ENCODE measurements around the gene TMEM39A.

The TMEM39A gene

GRCh38 chr3:119494597-119494996 lies 31.2 kb upstream of the TMEM39A start:
- Histone ChIP-seq H3K27me3 (ENCODE audit: control insufficient read depth in 1 of 2, insufficient read depth in 2 of 2, low read length in 2 of 2) (no peaks in the 10 kb centered on the region), H3K4me1 (ENCODE audit: control insufficient read depth in 1 of 2, insufficient read depth in 2 of 2, low read length in 2 of 2) (peaks cover 9 to 14% of the 10 kb centered on the region in 2 donors), H3K9me3 (ENCODE audit: control insufficient read depth in 1 of 2, low read length in 2 of 2) (no peaks in the 10 kb centered on the region), H3K4me3 (ENCODE audit: low read depth in 1 of 2, low read length in 2 of 2) (no peak overlapping the region), H3K9ac (ENCODE audit: low read depth in 1 of 2, low read length in 2 of 2) (no peak overlapping the region), H3K36me3 (ENCODE audit: control insufficient read depth in 1 of 2, insufficient read depth in 2 of 2, low read length in 2 of 2) (peaks cover 6% of the 10 kb centered on the region in 2 donors), H3K27ac (ENCODE audit: low read depth, low read length) (no peak overlapping the region)

DNA sequence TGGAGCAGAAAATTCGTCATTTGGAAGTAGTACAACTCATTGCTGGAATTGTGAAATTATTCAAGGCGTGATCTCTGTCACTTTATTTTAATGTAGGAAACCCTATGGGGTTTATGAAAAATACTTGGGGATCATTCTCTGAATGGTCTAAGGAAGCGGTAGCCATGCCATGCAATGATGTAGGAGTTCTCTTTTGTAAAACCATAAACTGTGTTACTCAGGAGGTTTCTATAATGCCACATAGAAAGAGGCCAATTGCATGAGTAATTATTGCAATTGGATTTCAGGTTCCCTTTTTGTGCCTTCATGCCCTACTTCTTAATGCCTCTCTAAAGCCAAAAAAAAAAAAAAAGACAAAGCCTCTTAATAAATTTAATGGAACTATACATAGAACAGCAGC lies 29.4 kb upstream of the TMEM39A start:
- H3K27me3 ChIP-seq (ENCODE audit: control insufficient read depth in 1 of 2, insufficient read depth in 2 of 2, low read length in 2 of 2), result no peaks in the 10 kb centered on the region
- H3K36me3 ChIP-seq (ENCODE audit: control insufficient read depth in 1 of 2, insufficient read depth in 2 of 2, low read length in 2 of 2), result peaks cover 6 to 14% of the 10 kb centered on the region in 2 donors
- no peak overlapping the region for H3K9ac ChIP-seq (ENCODE audit: low read depth in 1 of 2, low read length in 2 of 2)
- no peak overlapping the region for H3K4me3 ChIP-seq (ENCODE audit: low read depth in 1 of 2, low read length in 2 of 2)
- no peaks in the 10 kb centered on the region for H3K9me3 ChIP-seq (ENCODE audit: control insufficient read depth in 1 of 2, low read length in 2 of 2)
- H3K4me1 ChIP-seq (ENCODE audit: control insufficient read depth in 1 of 2, insufficient read depth in 2 of 2, low read length in 2 of 2), result peaks cover 6 to 8% of the 10 kb centered on the region in 2 donors
- H3K27ac ChIP-seq (ENCODE audit: low read depth, low read length), result no peak overlapping the region

DNA sequence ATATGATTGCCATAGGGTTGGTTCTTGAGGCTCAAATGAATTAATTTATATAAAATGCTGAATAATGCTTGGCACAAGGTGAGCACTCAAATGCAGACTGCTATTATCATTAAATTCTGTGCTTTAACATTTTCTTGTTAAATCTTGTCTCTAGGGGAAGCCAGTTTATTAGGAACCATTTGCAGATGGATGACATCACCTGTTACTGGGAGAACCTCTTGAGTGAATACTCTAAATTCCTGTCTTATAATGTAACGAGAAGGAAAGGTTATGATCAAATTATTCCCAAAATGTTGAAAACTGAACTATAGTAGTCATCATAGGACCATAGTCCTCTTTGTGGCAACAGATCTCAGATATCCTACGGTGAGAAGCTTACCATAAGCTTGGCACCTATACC lies 28.7 kb upstream of the TMEM39A start:
- no peak overlapping the region for H3K9ac ChIP-seq (ENCODE audit: low read depth in 1 of 2, low read length in 2 of 2)
- no peaks in the 10 kb centered on the region for H3K9me3 ChIP-seq (ENCODE audit: control insufficient read depth in 1 of 2, low read length in 2 of 2)
- no peak overlapping the region for H3K4me3 ChIP-seq (ENCODE audit: low read depth in 1 of 2, low read length in 2 of 2)
- peaks cover under 1 to 1% of the 10 kb centered on the region in 2 donors for H3K4me1 ChIP-seq (ENCODE audit: control insufficient read depth in 1 of 2, insufficient read depth in 2 of 2, low read length in 2 of 2)
- H3K27me3 ChIP-seq (ENCODE audit: control insufficient read depth in 1 of 2, insufficient read depth in 2 of 2, low read length in 2 of 2), result no peaks in the 10 kb centered on the region
- H3K36me3 ChIP-seq (ENCODE audit: control insufficient read depth in 1 of 2, insufficient read depth in 2 of 2, low read length in 2 of 2), result peaks cover 6 to 15% of the 10 kb centered on the region in 2 donors
- no peak overlapping the region for H3K27ac ChIP-seq (ENCODE audit: low read depth, low read length)

GRCh38 chr3:119490153-119490552 lies 26.7 kb upstream of the TMEM39A start:
- H3K36me3 ChIP-seq (ENCODE audit: control insufficient read depth in 1 of 2, insufficient read depth in 2 of 2, low read length in 2 of 2), result peaks cover 24 to 33% of the 10 kb centered on the region in 2 donors
- no peaks in the 10 kb centered on the region for H3K27me3 ChIP-seq (ENCODE audit: control insufficient read depth in 1 of 2, insufficient read depth in 2 of 2, low read length in 2 of 2)
- H3K9me3 ChIP-seq (ENCODE audit: control insufficient read depth in 1 of 2, low read length in 2 of 2), result no peaks in the 10 kb centered on the region
- no peaks in the 10 kb centered on the region for H3K4me1 ChIP-seq (ENCODE audit: control insufficient read depth in 1 of 2, insufficient read depth in 2 of 2, low read length in 2 of 2)
- no peak overlapping the region for H3K27ac ChIP-seq (ENCODE audit: low read depth, low read length)
- H3K4me3 ChIP-seq (ENCODE audit: low read depth in 1 of 2, low read length in 2 of 2), result no peak overlapping the region
- no peak overlapping the region for H3K9ac ChIP-seq (ENCODE audit: low read depth in 1 of 2, low read length in 2 of 2)

GRCh38 chr3:119485563-119485962 lies 22.1 kb upstream of the TMEM39A start:
- H3K9me3 ChIP-seq (ENCODE audit: control insufficient read depth in 1 of 2, low read length in 2 of 2), result no peaks in the 10 kb centered on the region
- no peak overlapping the region for H3K9ac ChIP-seq (ENCODE audit: low read depth in 1 of 2, low read length in 2 of 2)
- no peak overlapping the region for H3K4me3 ChIP-seq (ENCODE audit: low read depth in 1 of 2, low read length in 2 of 2)
- no peaks in the 10 kb centered on the region for H3K27me3 ChIP-seq (ENCODE audit: control insufficient read depth in 1 of 2, insufficient read depth in 2 of 2, low read length in 2 of 2)
- H3K27ac ChIP-seq (ENCODE audit: low read depth, low read length), result no peak overlapping the region
- peaks cover 20 to 39% of the 10 kb centered on the region in 2 donors for H3K36me3 ChIP-seq (ENCODE audit: control insufficient read depth in 1 of 2, insufficient read depth in 2 of 2, low read length in 2 of 2)
- no peaks in the 10 kb centered on the region for H3K4me1 ChIP-seq (ENCODE audit: control insufficient read depth in 1 of 2, insufficient read depth in 2 of 2, low read length in 2 of 2)

DNA sequence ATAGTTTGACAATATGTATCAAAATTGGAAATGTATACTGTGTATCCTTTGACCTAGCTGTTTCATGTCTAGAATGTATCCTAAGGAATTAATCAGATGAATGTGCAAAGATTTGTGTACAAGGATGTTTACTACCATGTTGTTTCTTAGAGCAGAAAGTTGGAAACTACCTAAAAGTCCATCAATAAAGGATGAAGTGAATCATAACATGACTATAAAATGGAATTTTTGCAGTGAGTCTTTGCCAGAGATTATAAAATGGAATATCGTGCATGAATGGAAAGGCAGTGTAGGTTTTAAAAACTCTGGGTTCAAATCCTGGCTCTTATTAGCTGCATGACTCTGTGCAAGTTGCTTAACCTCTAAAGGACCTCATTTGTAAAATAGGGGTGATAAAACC lies 19.7 kb upstream of the TMEM39A start:
- H3K36me3 ChIP-seq (ENCODE audit: control insufficient read depth in 1 of 2, insufficient read depth in 2 of 2, low read length in 2 of 2), result peaks cover 25 to 32% of the 10 kb centered on the region in 2 donors
- H3K4me1 ChIP-seq (ENCODE audit: control insufficient read depth in 1 of 2, insufficient read depth in 2 of 2, low read length in 2 of 2), result no peaks in the 10 kb centered on the region
- no peaks in the 10 kb centered on the region for H3K9me3 ChIP-seq (ENCODE audit: control insufficient read depth in 1 of 2, low read length in 2 of 2)
- H3K27me3 ChIP-seq (ENCODE audit: control insufficient read depth in 1 of 2, insufficient read depth in 2 of 2, low read length in 2 of 2), result no peaks in the 10 kb centered on the region
- no peak overlapping the region for H3K4me3 ChIP-seq (ENCODE audit: low read depth in 1 of 2, low read length in 2 of 2)
- H3K27ac ChIP-seq (ENCODE audit: low read depth, low read length), result no peak overlapping the region
- no peak overlapping the region for H3K9ac ChIP-seq (ENCODE audit: low read depth in 1 of 2, low read length in 2 of 2)

GRCh38 chr3:119481079-119481478 lies 17.7 kb upstream of the TMEM39A start:
- no peak overlapping the region for H3K4me3 ChIP-seq (ENCODE audit: low read depth in 1 of 2, low read length in 2 of 2)
- H3K27ac ChIP-seq (ENCODE audit: low read depth, low read length), result no peak overlapping the region
- H3K9ac ChIP-seq (ENCODE audit: low read depth in 1 of 2, low read length in 2 of 2), result no peak overlapping the region
- H3K36me3 ChIP-seq (ENCODE audit: control insufficient read depth in 1 of 2, insufficient read depth in 2 of 2, low read length in 2 of 2), result peaks cover 19 to 38% of the 10 kb centered on the region in 2 donors
- H3K9me3 ChIP-seq (ENCODE audit: control insufficient read depth in 1 of 2, low read length in 2 of 2), result no peaks in the 10 kb centered on the region
- no peaks in the 10 kb centered on the region for H3K4me1 ChIP-seq (ENCODE audit: control insufficient read depth in 1 of 2, insufficient read depth in 2 of 2, low read length in 2 of 2)
- no peaks in the 10 kb centered on the region for H3K27me3 ChIP-seq (ENCODE audit: control insufficient read depth in 1 of 2, insufficient read depth in 2 of 2, low read length in 2 of 2)

GRCh38 chr3:119470866-119471265 lies 7.5 kb upstream of the TMEM39A start:
- Histone ChIP-seq H3K4me3 (ENCODE audit: low read depth in 1 of 2, low read length in 2 of 2) (no peak overlapping the region), H3K9me3 (ENCODE audit: control insufficient read depth in 1 of 2, low read length in 2 of 2) (no peaks in the 10 kb centered on the region), H3K36me3 (ENCODE audit: control insufficient read depth in 1 of 2, insufficient read depth in 2 of 2, low read length in 2 of 2) (peaks cover 0 to 17% of the 10 kb centered on the region in 2 donors), H3K9ac (ENCODE audit: low read depth in 1 of 2, low read length in 2 of 2) (no peak overlapping the region), H3K27ac (ENCODE audit: low read depth, low read length) (no peak overlapping the region), H3K4me1 (ENCODE audit: control insufficient read depth in 1 of 2, insufficient read depth in 2 of 2, low read length in 2 of 2) (peaks cover 24 to 27% of the 10 kb centered on the region in 2 donors), H3K27me3 (ENCODE audit: control insufficient read depth in 1 of 2, insufficient read depth in 2 of 2, low read length in 2 of 2) (no peaks in the 10 kb centered on the region)

DNA sequence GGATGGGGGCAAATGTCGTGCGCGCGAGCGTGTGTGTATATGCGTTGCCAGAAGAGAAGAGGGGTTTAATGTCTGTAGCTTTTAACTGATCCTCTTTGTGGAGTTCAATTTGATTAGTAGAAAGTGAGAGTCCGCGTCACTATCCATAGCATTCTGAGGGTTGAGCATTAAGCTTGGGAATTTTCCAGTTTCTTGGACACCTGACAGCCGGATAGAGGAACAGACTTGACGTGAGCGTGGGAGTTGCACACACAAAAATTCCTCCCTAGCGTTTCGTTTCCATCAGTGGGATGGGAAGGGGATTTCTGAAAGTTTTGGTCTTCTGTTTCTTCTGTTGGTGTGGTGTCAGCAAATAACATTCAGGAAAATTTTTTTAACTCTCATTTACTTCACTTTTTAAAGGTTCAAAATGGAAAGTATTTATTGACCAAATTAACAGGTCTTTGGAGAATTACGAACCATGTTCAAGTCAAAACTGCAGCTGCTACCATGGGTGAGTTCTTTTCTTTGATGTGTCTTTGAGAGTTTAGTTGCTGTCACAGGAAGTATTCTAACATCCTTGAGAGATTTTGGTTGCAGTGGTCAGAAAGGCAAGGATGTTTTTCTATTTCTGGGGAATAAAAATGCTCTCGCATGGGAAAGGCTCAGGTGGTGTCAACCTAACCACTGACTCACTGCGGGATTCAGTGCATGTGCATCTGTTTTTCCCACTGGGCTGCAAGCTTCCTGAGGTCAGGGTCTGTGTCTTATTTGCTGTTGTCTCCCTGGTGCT lies 6.2 kb upstream of the TMEM39A start:
- peaks cover 0 to 13% of the 10 kb centered on the region in 2 donors for H3K36me3 ChIP-seq (ENCODE audit: control insufficient read depth in 1 of 2, insufficient read depth in 2 of 2, low read length in 2 of 2)
- H3K9ac ChIP-seq (ENCODE audit: low read depth in 1 of 2, low read length in 2 of 2), result peak overlapping the region; percentile 76 to 82
- H3K27ac ChIP-seq (ENCODE audit: low read depth, low read length), result no peak overlapping the region
- peaks cover 24 to 27% of the 10 kb centered on the region in 2 donors for H3K4me1 ChIP-seq (ENCODE audit: control insufficient read depth in 1 of 2, insufficient read depth in 2 of 2, low read length in 2 of 2)
- H3K27me3 ChIP-seq (ENCODE audit: control insufficient read depth in 1 of 2, insufficient read depth in 2 of 2, low read length in 2 of 2), result no peaks in the 10 kb centered on the region
- peak overlapping the region; percentile 88 to 98 for H3K4me3 ChIP-seq (ENCODE audit: low read depth in 1 of 2, low read length in 2 of 2)
- no peaks in the 10 kb centered on the region for H3K9me3 ChIP-seq (ENCODE audit: control insufficient read depth in 1 of 2, low read length in 2 of 2)

GRCh38 chr3:119468041-119468440 lies 4.6 kb upstream of the TMEM39A start:
- Histone ChIP-seq H3K27ac (ENCODE audit: low read depth, low read length) (no peak overlapping the region), H3K36me3 (ENCODE audit: control insufficient read depth in 1 of 2, insufficient read depth in 2 of 2, low read length in 2 of 2) (peaks cover 2 to 9% of the 10 kb centered on the region in 2 donors), H3K9me3 (ENCODE audit: control insufficient read depth in 1 of 2, low read length in 2 of 2) (no peaks in the 10 kb centered on the region), H3K4me3 (ENCODE audit: low read depth in 1 of 2, low read length in 2 of 2) (peak overlapping the region; percentile 88 to 98), H3K4me1 (ENCODE audit: control insufficient read depth in 1 of 2, insufficient read depth in 2 of 2, low read length in 2 of 2) (peaks cover 24 to 32% of the 10 kb centered on the region in 2 donors), H3K27me3 (ENCODE audit: control insufficient read depth in 1 of 2, insufficient read depth in 2 of 2, low read length in 2 of 2) (no peaks in the 10 kb centered on the region), H3K9ac (ENCODE audit: low read depth in 1 of 2, low read length in 2 of 2) (peak overlapping the region in 1 of 2 donors; percentile 82)

Data from duodenal mucosa (tissue), 2 donors.